Fibroblast of lung (primary cell): ENCODE results near the gene IDE. TPM values are rescaled to one million over a fixed set of nuclear protein-coding genes. Genes with fewer than 3 reads are reported as not detected.
"Not testable (repeated sequence)": the region's sequence is repeated elsewhere in the genome, so short reads cannot be mapped to it uniquely, and the experiment has no call there.

Experiments used
- DNase-seq, 2 donors: peaks; one replicate each; pipeline versions ENCODE4 v3.0.0 to v3.0.0-alpha.2; 2010; ENCODE audit warnings: low read depth in 2 of 2
- H2AFZ ChIP-seq: 2 replicates; pipeline ENCODE4 v1.5.1; 2012; ENCODE audit warnings: low read length, control low read depth, inconsistent platforms
- H3K27ac ChIP-seq: 2 replicates; pipeline ENCODE4 v1.5.1; 2011; ENCODE audit warnings: low read length, control low read depth; ENCODE audit not compliant: insufficient read depth
- H3K27me3 ChIP-seq: 2 replicates; pipeline ENCODE4 v1.5.1; 2011; ENCODE audit warnings: mild to moderate bottlenecking, low read length; ENCODE audit not compliant: control insufficient read depth, insufficient read depth
- H3K36me3 ChIP-seq: 2 replicates; pipeline ENCODE4 v1.5.1; 2011; ENCODE audit warnings: low read length; ENCODE audit not compliant: control insufficient read depth, insufficient read depth
- H3K4me1 ChIP-seq: 2 replicates; pipeline ENCODE4 v1.5.1; 2011; ENCODE audit warnings: low read length; ENCODE audit not compliant: control insufficient read depth, insufficient read depth; ENCODE audit errors: extremely low read depth
- H3K4me2 ChIP-seq: 2 replicates; pipeline ENCODE4 v1.5.1; 2011; ENCODE audit warnings: low read length, control low read depth; ENCODE audit not compliant: insufficient read depth; ENCODE audit errors: extremely low read depth
- H3K4me3 ChIP-seq, 4 experiments: fragments of 200-600 bp in 1 of 4; sonication (generic) in 1 of 4; replicated peaks in 1 of 4; 2 replicates each; pipeline ENCODE4 v1.5.1; 2011 to 2016; ENCODE audit warnings: low read length in 4 of 4, low read depth in 3 of 4, mild to moderate bottlenecking in 3 of 4, control low read depth in 2 of 4, inconsistent platforms in 1 of 4, mixed read lengths in 1 of 4; ENCODE audit not compliant: insufficient read depth in 1 of 4; ENCODE audit errors: control extremely low read depth in 1 of 4
- H3K79me2 ChIP-seq: 2 replicates; pipeline ENCODE4 v1.5.1; 2012; ENCODE audit warnings: mild to moderate bottlenecking, low read length, inconsistent platforms; ENCODE audit not compliant: control insufficient read depth, insufficient read depth
- H3K9ac ChIP-seq: 2 replicates; pipeline ENCODE4 v1.5.1; 2011; ENCODE audit warnings: mild to moderate bottlenecking, low read length, control low read depth; ENCODE audit not compliant: insufficient read depth
- H3K9me3 ChIP-seq: 2 replicates; pipeline ENCODE4 v1.5.1; 2012; ENCODE audit warnings: low read depth, low read length; ENCODE audit not compliant: control insufficient read depth, insufficient read depth
- H4K20me1 ChIP-seq: 2 replicates; pipeline ENCODE4 v1.5.1; 2011; ENCODE audit warnings: low read length; ENCODE audit not compliant: control insufficient read depth, insufficient read depth; ENCODE audit errors: extremely low read depth
- CTCF ChIP-seq, 2 donors: IDR thresholded peaks in 1 of 2; conservative IDR thresholded peaks in 1 of 2; 1 replicate in 1 of 2; 2 replicates in 1 of 2; pipeline ENCODE4 v1.5.1; 2011 to 2012; ENCODE audit warnings: low read length in 2 of 2, control low read depth in 1 of 2, inconsistent platforms in 1 of 2, low read depth in 1 of 2, mild to moderate bottlenecking in 1 of 2
- EZH2 ChIP-seq: IDR thresholded peaks from 2 replicates; pipeline ENCODE4 v1.5.1; 2012; ENCODE audit warnings: low read length, control low read depth, mild to moderate bottlenecking; ENCODE audit errors: missing control alignments
- polyA plus RNA-seq, 2 donors: library from polyadenylated mRNA; depleted of rRNA in 1 of 2; stranded (reverse) in 1 of 2; unstranded in 1 of 2; fragments of >200 nt; gene quantifications; 2 replicates each; pipeline ENCODE4 v1.2.1, GENCODE V29; 2011 to 2012; ENCODE audit warnings: missing spikeins in 1 of 2
- total RNA-seq: library from RNA; depleted of rRNA; stranded (reverse); fragments of >200 nt; gene quantifications from 2 replicates; pipeline ENCODE4 v1.2.1, GENCODE V29; 2014

Gene IDE
- total and polyA plus RNA-seq, 2 donors (not counting 1 experiment from before 2014, with no cell fraction given), result 21.3 to 24.5 TPM

GRCh38 chr10:92438220-92438619, 135.7 kb downstream of the IDE start:
- Histone ChIP-seq H3K36me3 (no peaks in the 10 kb centered on the region), H3K9ac (no peak overlapping the region), H4K20me1 (no peaks in the 10 kb centered on the region), H3K4me3 (no peak overlapping the region), H3K27ac (no peak overlapping the region), H3K9me3 (no peaks in the 10 kb centered on the region), H3K4me2 (no peak overlapping the region), H3K79me2 (no peaks in the 10 kb centered on the region), H2AFZ (no peak overlapping the region), H3K27me3 (no peaks in the 10 kb centered on the region), H3K4me1 (no peaks in the 10 kb centered on the region)
- TF ChIP-seq CTCF (conservative IDR thresholded peaks at IDR 0.05 in 1 of 2, IDR thresholded peaks at IDR 0.05 in 1 of 2; ENCODE audit: low read depth in 1 of 2, low read length in 2 of 2) (no peak), EZH2 (no peak)
- DNase-seq, result no peak

- Histone ChIP-seq H3K27ac (no peak overlapping the region), H4K20me1 (no peaks in the 10 kb centered on the region)
- no peak for DNase-seq
These were observed 137.3 kb downstream of the IDE start for GRCh38 chr10:92436611-92437010.

DNA sequence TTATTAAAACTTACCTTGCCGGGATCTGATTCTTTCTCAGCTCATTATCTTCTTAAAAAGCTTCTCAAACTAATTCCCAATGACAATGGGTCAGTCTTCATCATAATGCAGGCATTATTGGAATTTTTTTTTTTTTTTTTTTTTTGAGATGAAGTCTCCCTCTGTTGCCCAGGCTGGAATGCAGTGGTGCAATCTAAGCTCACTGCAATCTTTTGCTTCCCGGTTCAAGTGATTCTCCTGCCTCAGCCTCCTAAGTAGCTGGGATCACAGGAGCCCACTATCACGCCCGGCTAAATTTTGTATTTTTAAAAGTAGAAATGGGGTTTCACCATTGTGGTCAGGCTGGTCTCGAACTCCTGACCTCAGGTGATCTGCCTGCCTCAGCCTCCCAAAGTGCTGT, 137.8 kb downstream of the IDE start:
- not testable (repeated sequence) for H3K27me3 ChIP-seq, H3K9ac ChIP-seq, H3K36me3 ChIP-seq, H3K4me1 ChIP-seq, H2AFZ ChIP-seq, DNase-seq, H3K27ac ChIP-seq, H3K4me2 ChIP-seq, H4K20me1 ChIP-seq, H3K79me2 ChIP-seq, H3K9me3 ChIP-seq, H3K4me3 ChIP-seq

More at GRCh38 chr10:92436611-92437010, 137.3 kb downstream of the IDE start:
- no peaks in the 10 kb centered on the region for H3K4me1 ChIP-seq
- no peaks in the 10 kb centered on the region for H3K79me2 ChIP-seq
- no peaks in the 10 kb centered on the region for H3K27me3 ChIP-seq
- no peak overlapping the region for H3K4me2 ChIP-seq
- no peak overlapping the region for H3K4me3 ChIP-seq
- no peaks in the 10 kb centered on the region for H3K36me3 ChIP-seq
- no peak overlapping the region for H3K9ac ChIP-seq
- no peak overlapping the region for H2AFZ ChIP-seq
- H3K9me3 ChIP-seq, result no peaks in the 10 kb centered on the region
- TF ChIP-seq EZH2, result no peak
- no peak for TF ChIP-seq CTCF (conservative IDR thresholded peaks at IDR 0.05 in 1 of 2, IDR thresholded peaks at IDR 0.05 in 1 of 2; ENCODE audit: low read depth in 1 of 2, low read length in 2 of 2)
